Right hindlimb (tissue), 1 donor: ENCODE measurements around the gene MLLT1.

ENCODE experiments used
- DNase-seq: peaks from one replicate; pipeline ENCODE4 v3.0.0-alpha.2; 2018

MLLT1 gene

GRCh38 chr19:6233827-6234511, 45.8 kb downstream of the MLLT1 start:
- peak; percentile 56 for DNase-seq

GRCh38 chr19:6233056-6233826, 46.5 kb downstream of the MLLT1 start:
- peak; percentile 54 for DNase-seq

- no peak for DNase-seq
These were observed 47.1 kb downstream of the MLLT1 start for GRCh38 chr19:6232601-6233055.

GRCh38 chr19:6230991-6231448, 48.8 kb downstream of the MLLT1 start:
- DNase-seq, result no peak

GRCh38 chr19:6229951-6230712, 49.6 kb downstream of the MLLT1 start:
- no peak for DNase-seq

GRCh38 chr19:6229216-6229913, 50.4 kb downstream of the MLLT1 start:
- DNase-seq, result no peak

GRCh38 chr19:6228551-6229215, 51.1 kb downstream of the MLLT1 start:
- DNase-seq, result no peak

- no peak for DNase-seq
These were observed 51.8 kb downstream of the MLLT1 start for GRCh38 chr19:6227936-6228325.

GRCh38 chr19:6227156-6227935, 52.4 kb downstream of the MLLT1 start:
- no peak for DNase-seq

GRCh38 chr19:6226444-6227155, 53.2 kb downstream of the MLLT1 start:
- DNase-seq, result no peak

GRCh38 chr19:6226012-6226411, 53.8 kb downstream of the MLLT1 start:
- DNase-seq, result no peak

- no peak for DNase-seq
These were observed 54.4 kb downstream of the MLLT1 start for GRCh38 chr19:6225232-6225865.

- DNase-seq, result no peak
These were observed 55.5 kb downstream of the MLLT1 start for GRCh38 chr19:6224308-6224675.

GRCh38 chr19:6223461-6224307, 56.1 kb downstream of the MLLT1 start:
- DNase-seq, result peak; percentile 26

GRCh38 chr19:6222884-6223283, 56.9 kb downstream of the MLLT1 start:
- no peak for DNase-seq

GRCh38 chr19:6221878-6222746, 57.7 kb downstream of the MLLT1 start:
- DNase-seq, result no peak

- no peak for DNase-seq
These were observed 58.4 kb downstream of the MLLT1 start for GRCh38 chr19:6221220-6221877.
